Cerebellar cortex (tissue), 1 donor: Measurements from ENCODE around the gene EIPR1.

Experiments used
- DNase-seq: peaks from one replicate; pipeline ENCODE4 v3.0.0-alpha.2; 2015; ENCODE audit warnings: low spot score

EIPR1 gene

DNA sequence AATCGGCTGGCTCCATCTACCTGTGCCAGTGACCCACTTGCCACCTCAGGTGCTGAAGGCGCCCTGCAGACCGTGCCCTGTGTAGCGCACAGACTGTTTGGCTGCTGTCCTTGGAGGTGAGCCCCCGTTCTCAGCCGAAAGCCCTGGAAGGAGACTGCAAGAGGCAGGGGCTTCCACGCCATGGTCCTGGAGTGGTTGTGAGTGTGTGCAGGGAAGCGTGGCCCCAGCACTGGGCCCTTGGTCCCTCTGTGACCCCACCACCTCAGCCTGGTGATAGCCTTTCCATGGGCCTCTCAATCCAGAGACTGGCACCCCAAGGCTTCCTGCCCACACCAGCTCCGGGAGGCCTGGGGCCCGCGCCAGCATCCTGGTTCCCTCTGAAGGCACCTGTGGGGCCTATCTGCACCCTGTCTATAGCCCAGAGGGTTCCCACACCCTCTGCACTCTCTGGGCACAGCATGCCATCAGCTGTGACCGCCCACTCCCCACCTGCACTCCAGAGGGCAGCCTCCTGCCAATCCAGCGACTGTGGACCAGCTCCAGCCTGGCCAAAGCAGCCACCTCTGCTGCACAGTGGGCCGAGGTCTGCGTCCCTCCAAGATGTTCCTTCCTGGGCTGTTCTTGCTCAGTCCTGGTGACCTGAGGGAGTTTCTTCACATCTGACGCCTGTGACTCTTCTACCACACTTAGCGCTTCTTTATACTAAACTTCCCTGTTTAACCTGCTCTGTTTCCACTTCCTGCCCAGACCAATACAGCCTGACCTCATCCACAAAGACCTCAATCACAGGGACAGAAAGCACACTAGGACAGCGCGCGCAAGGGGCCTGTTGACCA lies 109.5 kb downstream of the EIPR1 start:
- no peak for DNase-seq

DNA sequence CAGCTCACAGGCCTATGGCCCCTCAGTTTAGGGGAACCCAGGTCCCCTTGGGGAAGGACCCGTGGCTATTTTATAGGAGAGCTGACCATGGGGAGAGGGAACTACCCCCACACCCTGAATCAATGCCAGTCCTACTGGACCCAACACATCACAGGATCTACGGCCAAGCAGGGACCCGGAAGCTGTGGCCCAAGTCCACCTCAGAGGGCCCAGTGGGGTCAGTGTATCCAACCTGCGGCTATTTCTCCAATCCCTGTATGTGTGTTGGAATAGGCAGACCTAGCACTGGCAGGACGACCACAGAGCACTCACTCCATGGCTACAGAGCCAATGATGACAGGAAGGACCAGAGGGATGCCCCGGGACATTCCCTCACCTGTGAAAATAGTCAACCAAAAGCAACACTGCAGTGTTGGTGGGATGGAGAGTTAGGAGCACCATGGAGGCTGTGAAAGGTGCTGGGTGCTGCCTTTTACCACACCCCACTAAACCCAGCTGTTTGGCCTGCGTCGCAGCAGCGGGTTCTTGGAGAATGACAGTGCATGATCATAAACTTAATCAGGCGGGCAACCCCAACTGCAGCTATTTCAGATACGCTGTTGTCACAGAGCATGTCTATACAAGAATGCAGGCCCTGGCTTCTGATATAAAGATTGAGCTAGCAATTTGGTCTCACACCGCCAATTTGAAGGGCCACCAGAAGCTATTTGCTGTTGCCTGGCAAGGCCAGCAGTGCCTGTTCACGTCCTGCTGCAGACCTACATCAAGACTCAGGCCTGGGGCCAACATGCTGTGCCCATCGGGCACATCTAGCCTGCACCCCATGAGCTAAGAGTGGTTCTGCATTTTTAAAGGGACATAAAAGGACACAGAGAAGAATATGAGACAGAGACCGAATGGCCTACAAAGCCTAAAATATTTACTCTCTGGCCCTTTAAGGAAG lies 110.4 kb downstream of the EIPR1 start:
- DNase-seq, result peak; percentile 42

DNA sequence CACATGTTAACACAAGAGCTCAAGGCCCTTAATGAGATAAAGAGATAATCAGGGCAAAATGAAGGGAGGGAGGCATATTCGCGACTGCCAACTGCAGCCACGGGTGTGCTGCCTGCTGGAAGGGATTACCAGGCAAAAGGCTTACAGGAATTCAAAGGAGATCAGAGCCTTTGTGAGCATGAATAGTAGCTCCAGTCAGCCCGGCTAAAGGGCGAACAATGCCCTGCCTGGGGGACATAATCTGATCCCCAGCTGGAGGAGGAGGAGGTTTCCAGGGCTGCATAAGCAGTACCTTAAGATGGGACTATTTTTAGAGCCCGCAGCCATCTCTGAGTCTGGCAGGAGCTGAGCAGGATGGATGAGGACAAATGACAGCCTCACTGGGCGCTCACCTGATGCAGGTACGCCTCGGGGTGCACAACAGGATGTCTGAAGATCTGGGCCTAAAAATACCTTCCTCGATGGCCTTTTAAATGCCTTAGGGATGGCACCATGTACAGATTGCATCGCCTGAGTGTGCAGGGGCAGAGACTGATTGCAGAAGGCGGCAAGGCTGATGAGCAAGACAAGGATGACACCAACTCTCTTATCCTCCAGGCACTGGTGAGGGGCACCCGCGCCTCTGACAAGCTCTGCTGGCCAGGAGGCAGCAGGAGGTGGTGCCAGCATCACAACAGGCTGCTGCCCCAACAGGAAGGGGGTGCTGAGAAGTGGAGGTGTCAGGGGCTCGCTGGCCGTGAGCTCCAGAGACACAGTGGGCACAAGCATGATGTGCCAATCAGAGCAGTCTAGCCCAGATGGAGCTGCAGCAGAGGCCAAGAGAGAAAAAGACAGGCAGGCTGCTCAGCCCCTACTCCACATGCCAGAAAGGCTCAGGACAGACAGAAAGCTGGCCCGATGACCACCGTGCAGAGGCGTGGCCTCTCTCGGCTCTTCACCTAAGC lies 111.4 kb downstream of the EIPR1 start:
- DNase-seq, result peak; percentile 85

DNA sequence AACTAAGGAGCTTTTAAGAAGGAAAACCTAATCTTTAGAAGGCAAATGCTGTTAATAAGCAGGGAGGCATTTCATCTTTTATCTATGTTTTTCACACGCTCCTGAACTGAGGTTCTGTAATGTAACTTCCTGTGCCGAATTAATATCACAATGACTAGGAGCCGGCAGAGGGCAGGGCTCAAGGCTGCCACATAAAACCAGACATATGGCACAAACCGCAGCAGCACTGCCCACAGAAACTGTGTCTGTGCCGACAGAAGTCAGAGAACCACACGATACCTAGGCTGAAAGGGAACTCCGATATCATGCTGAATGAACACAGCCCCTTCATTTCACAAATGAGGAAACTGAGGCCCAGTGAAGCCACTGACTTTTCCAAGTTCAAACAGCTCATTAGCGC lies 112.1 kb downstream of the EIPR1 start:
- no peak for DNase-seq

DNA sequence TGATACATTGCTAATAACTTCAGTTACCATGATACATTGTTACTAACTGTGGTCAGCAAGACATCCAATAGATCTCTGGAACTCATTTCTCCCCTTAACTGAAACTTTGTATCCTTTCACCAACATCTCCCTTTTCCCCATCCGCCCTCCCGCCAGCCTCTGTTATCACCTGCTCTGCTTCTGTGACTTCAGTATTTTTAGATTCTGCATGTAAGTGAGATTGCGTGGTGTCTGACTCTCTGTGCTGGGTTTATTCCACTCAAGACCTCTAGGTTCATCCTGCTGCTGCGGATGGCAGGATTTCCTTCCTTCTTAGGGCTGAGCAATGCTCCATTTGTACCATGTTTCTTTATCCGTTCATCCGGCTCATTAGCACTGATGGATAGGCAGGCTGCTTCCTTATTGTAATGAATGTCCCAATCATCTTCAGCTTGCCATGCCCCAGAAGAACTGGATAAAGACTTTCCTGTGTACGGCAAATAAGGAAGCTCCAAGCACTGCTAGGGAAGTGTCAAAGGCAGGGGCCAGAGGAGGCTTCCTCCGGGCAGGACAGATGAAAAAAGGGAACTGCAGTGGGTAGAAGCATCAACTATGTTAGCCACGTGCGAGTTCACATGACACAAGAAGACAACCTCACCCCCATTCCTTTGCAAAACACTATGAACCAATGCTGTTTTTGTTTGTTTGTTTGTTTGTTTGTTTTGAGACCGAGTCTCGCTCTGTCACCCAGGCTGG lies 113.4 kb downstream of the EIPR1 start:
- no peak for DNase-seq

DNA sequence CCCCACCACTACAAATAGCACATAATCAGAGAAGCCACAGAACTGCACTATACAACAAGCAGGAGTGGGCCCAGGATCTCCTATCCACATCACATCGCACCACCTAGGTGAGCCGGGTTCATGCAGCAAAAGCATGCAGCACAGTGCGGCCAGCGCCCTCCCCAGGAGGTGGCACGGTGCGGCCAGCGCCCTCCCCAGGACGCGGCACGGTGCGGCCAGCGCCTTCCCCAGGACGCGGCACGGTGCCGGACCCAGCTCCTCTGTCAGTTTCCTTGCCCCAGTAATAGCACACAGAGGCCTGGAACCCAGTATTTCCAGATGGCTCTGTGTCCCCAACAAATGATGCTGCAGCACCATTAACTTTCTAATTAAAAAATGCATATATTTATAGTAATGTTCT lies 114.1 kb downstream of the EIPR1 start:
- DNase-seq, result no peak

DNA sequence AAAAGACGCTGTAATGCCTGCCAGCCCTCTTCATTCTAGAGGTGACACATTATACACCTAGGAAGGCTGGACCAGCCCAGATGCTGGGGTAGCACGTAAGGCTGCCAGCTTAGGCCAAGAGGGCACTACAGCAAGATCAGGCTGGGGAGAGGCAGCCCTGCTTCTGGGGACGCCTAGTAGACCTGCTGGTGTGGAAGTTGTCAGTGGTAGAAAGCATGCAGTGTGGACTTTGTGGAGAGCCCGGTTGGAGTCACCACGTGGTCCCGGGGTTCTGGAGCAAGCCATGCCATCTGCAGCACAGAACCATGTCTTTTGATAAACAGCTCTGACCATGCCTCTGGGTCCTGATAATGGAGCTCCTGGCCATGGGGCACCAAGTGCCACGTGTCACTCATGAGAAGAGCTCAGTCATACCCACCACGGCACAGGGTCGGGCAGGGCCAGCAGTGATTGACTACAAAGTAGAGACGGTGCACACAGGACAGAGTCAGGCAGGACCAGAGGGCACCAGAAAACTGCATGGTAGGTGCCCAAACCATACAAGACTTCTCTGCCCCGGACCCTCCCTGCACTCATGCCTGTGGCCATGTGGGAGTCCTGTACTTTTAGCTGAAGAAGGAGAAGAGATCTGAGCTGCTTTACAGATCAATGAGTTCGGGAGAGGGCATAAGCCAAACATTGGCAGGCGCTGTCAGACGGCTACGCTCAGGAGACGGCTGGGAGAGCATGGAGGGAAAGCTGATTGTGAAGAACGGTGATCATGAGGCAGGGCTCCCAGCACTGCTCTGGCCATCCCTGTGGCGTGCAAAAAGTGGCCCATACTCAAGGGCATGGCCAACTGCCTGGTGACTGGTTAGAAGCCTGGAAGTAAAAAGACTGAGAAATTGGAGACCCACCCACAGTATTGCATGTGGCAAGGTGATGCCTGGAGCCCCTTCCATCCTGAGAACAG lies 114.9 kb downstream of the EIPR1 start:
- DNase-seq, result no peak

DNA sequence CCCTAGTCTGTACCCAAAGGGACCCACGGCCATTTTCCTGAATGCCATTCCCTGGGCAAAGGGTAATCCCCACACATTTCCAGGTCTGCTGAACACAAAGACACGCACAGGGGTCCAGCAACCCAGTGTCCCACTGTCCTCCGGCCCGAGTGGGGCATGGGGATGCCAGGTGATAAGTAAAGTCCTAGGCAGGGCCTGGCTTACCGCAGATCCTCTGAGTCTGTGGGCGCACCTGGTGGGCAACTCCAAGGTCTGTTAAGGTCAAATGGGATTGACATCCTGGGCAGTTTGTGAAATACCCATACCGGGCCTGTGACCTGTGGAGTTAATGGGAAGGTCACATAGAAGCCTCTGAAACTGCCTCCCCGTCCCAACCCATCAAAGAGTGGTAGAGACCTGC lies 116.1 kb downstream of the EIPR1 start:
- DNase-seq, result no peak

DNA sequence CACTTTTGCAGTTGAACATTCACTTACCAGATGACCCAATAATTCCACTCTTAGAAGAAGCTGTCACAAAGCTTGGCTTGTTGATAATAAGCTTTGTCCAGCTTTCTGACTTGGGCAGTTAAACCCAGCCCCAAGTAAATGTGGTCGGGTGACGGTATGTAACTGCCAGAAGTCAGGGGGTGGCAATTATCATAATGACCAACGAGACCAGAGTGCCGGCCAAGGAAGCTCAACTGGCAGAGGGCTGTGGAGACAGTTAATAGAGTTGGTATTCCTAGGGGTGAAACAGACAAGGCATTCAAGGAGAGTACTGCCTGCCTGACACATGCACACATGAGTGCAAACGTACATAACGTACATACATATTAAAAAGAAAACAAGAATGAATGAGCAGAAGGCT lies 116.7 kb downstream of the EIPR1 start:
- no peak for DNase-seq

DNA sequence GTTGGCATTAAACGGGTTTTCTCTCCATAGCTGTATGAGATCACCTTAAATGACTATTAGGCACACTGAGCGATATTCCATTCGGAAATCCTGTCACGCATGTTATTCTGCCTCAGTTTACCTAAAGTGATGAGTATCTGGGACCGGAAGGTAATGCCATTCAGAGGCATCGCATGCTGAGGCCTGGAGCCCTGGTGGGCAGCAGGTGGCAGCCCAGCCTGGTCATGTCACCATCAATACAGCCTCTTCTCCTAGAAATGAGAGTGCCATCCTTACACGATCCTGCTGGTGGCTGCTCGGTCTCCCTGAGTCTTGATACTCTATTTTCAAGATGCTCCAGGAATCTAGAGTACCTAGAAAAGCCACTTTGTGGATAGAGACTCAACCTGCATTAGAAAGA lies 119.8 kb downstream of the EIPR1 start:
- peak; percentile 39 for DNase-seq

DNA sequence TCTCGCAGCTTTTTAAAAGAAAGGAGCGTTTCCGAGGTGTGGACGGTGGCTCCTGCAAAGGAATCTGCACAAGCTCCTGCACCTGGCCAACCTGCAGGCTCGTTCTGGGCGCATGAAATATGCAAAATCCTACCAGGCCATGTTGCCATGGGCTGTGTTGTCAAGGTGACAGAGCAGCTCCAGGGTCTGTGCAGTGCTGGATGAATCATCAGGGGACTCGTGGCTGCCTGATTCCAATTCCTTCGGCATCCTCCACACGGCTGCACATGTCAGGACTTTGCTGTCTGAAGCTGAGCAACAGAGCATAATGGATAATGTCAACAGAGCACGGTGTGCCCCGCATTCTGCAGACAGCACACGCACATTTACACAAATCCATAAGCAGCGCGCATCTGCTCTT lies 120.5 kb downstream of the EIPR1 start:
- peak; percentile 37 for DNase-seq

DNA sequence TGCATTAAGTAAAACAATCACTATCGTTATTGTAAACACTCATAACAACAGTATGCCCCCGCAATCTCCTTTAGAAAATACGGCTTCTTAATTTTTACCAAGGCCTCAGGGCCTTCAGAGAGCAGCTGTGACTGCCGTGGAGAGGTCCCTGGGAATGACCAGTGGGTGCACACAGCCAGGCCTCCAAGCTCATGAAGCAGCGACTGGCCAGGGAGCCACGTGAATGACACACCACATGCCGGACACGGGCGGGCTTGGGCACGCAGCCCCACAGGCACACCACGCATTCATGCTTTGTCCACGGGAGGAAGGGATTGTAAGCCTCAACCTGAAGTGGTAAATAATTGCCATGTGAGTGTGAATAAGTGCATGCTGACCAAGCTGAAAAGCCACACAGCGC lies 121.0 kb downstream of the EIPR1 start:
- DNase-seq, result no peak

DNA sequence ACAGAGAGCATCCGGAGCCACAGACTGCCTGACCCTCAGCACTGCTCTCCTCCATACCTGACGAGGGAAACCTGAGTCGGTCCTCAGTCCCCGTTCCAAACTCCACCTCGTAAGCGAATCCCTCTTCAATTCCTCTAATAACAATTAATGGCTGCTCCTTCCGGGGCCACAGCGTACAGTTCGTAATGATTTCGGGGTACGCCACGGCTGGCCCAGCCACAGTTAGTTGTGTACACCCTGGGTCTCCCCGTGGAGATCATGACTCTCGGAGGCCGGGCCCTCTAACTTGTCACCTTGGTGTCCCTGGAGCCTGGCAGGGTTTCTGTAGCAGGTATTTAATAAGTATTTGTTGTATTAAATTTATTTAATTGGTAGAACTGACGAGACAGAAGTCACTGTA lies 121.5 kb downstream of the EIPR1 start:
- DNase-seq, result no peak

DNA sequence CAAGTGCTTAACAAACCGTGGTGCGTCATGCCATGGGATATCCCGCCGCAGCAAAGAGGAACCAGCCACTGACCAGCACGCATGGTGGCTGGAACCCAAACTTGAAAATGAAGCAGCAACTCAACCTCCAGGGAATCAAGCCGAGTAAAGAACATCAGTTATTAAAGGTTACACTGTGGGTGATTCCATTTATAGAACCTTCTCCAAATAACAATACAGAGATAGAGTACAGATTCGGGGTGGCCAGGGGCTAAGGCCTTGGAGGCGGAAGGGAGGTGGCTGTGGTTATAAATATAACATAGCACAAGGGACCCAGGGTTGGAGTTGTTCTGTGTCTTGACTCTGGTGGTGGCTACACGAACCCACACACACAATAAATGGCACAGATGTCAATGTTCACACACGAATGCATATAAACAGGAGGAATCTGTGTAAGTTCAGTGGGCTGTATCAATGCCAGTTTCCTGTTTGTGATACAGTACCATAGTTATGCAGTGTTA lies 123.1 kb downstream of the EIPR1 start:
- no peak for DNase-seq

DNA sequence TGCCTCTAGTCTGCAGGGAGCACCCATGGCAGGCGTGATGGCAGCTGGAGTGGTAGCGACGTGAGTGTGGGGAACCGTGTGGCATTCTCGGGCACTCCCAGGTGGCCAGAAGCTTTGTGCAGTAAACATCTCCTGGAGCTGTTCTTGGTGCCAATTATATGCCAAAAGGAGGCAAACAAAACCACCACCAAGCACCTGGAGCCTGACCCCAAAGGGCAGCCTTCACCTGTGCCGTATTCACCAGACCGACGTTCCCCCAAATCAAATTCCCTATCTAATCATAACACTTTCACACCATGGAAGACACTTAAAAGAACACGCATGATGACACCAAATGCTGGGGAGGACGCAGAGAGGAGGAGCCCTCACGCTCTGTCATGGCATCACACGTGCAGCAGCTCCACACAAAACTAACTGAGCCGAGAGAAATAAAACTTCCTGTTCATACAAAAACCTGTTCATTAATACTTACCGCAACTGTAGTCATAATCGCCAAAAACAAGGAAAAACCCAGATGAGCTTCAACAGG lies 123.6 kb downstream of the EIPR1 start:
- no peak for DNase-seq

DNA sequence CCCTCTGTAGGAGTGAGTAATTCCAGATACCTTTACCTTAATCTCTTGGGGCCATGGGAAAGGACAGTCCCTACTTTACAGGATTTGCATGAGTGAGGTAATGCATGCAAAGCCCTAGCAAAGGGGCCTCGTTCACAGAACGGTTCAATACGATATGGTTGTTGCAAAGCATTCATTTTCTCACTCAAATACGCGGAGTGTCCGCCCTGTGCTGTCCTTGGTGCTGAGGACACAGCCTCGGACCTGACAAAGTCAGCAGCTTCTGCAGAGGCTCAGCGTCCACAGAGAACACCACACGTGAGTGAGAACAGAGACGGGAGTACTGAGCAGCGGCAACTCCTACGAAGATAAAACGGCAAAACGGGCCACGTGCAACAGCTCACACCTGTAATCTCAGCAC lies 125.7 kb downstream of the EIPR1 start:
- DNase-seq, result no peak

DNA sequence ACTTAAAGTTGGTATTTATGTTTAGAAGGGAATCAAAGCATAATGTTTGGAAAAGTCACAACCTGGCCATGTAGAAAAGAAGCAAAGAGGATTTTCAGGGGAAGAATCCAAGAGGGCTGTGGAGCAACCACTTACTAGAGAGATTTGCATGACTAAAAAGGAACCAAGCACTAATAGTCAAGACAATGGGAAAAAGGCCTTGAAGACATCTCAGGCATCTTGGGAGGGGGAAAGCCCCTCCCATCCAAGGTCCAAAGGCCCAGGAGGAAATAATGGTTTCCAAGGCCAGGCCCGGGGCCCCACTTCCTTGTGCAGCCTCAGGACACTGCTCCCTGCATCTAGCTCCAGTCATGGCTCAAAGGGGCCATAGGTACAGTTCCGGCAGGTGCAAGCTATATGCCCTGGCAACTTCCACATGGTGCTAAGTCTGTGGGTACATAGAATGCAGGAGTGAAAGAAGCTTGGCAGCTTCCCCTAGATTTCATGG lies 128.1 kb downstream of the EIPR1 start:
- DNase-seq, result no peak

DNA sequence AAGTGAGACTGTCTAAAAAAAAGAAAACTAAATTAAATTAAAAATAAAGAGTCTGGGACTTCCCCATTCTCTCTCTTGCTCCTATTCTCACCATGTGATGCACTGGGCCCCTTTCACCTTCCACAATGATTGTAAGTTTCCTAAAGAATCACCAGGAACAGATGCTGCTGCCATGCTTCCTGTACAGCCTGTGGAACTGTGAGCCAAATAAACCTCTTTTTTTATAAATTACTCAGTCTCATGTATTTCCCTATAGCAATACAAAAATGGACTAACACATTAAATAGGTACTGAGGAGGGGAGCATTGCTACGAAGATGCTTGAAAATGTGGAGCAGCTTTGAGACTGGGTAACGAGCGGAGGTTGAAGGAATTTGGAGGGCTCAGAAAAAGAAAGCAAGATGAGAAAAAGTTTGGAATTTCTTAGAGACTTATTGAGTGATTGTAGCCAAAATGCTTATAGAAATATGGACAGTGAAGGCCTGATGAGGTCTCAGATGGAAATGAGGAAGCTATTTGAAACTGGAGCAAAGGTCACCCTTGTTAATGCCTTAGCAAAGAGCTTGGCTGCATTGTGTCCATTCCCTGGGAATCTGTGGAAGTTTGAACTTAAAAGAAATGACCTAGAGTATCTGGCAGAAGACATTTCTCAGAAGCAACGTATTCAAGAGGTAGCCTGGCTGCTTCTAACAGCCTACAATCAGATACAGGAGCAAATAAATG lies 128.7 kb downstream of the EIPR1 start:
- no peak for DNase-seq
